ENCODE results near the gene MARCO. TPM values are rescaled to one million over a fixed set of nuclear protein-coding genes. Genes with fewer than 3 reads are reported as not detected.

MARCO gene
- polyA plus RNA-seq, 1 donor from 2014 or later, result not detected

GRCh38 chr2:118986738-118987137 is 44.7 kb downstream of the MARCO start:
- Histone ChIP-seq H3K9me2 (ENCODE audit: insufficient read depth, low read length) (no peaks in the 10 kb centered on the region), H3K9me3 (ENCODE audit: low read length) (no peaks in the 10 kb centered on the region)

DNA sequence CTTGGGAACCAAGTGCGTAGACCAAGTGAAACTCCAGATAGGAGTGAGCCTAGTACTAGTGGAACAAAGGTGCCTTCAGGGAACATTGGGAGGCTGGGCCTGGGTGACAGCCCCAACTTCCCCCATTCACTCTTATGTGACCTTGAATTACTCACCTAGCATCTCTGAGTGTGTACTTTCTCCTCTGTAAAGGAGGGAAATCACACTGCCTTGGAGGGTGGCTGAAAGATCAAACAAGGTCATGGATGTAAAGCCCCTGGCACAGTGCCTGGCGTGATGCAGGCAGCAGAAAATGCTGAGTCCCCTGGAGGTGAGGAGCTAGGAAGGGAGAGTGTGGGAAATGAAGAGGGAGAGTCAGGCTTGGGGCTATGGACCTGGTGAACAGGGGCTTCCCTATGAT is 45.9 kb downstream of the MARCO start:
- no peaks in the 10 kb centered on the region for H3K9me3 ChIP-seq (ENCODE audit: low read length)
- no peak overlapping the region for H3K27ac ChIP-seq (ENCODE audit: low read length)
- H3K4me3 ChIP-seq (ENCODE audit: low read length), result no peak overlapping the region
- no peak overlapping the region for H3K4me2 ChIP-seq (ENCODE audit: low read length)
- no peaks in the 10 kb centered on the region for H3K36me3 ChIP-seq (ENCODE audit: insufficient read depth, low read length)
- H3K9me2 ChIP-seq (ENCODE audit: insufficient read depth, low read length), result no peaks in the 10 kb centered on the region
- TF ChIP-seq EP300 (conservative IDR thresholded peaks at IDR 0.05; ENCODE audit: poor library complexity, severe bottlenecking) (no peak), SMC3 (conservative IDR thresholded peaks at IDR 0.05; ENCODE audit: poor library complexity) (no peak)
- no peaks in the 10 kb centered on the region for H3K79me2 ChIP-seq (replicated peaks; ENCODE audit: insufficient read depth, low read length)
- no peak overlapping the region for H3K9ac ChIP-seq (ENCODE audit: low read length)
- no peak overlapping the region for H2AFZ ChIP-seq (ENCODE audit: low read depth, low read length)
- no peaks in the 10 kb centered on the region for H3K27me3 ChIP-seq (ENCODE audit: insufficient read depth, low read depth, low read length)
- no peaks in the 10 kb centered on the region for H4K20me1 ChIP-seq (ENCODE audit: insufficient read depth)
- H3F3A ChIP-seq (ENCODE audit: insufficient read depth, low read length, poor library complexity, severe bottlenecking), result no peaks in the 10 kb centered on the region

More at GRCh38 chr2:118986738-118987137, 44.7 kb downstream of the MARCO start:
- Histone ChIP-seq H3K4me3 (ENCODE audit: low read length) (no peak overlapping the region), H3K27me3 (ENCODE audit: insufficient read depth, low read depth, low read length) (no peaks in the 10 kb centered on the region), H3K9ac (ENCODE audit: low read length) (no peak overlapping the region), H3K79me2 (replicated peaks; ENCODE audit: insufficient read depth, low read length) (no peaks in the 10 kb centered on the region), H3F3A (ENCODE audit: insufficient read depth, low read length, poor library complexity, severe bottlenecking) (no peaks in the 10 kb centered on the region), H3K4me2 (ENCODE audit: low read length) (no peak overlapping the region), H4K20me1 (ENCODE audit: insufficient read depth) (no peaks in the 10 kb centered on the region), H3K27ac (ENCODE audit: low read length) (no peak overlapping the region), H3K36me3 (ENCODE audit: insufficient read depth, low read length) (no peaks in the 10 kb centered on the region), H2AFZ (ENCODE audit: low read depth, low read length) (no peak overlapping the region)
- TF ChIP-seq EP300 (conservative IDR thresholded peaks at IDR 0.05; ENCODE audit: poor library complexity, severe bottlenecking) (no peak), POLR2AphosphoS5 (IDR thresholded peaks at IDR 0.05) (no peak)

DNA sequence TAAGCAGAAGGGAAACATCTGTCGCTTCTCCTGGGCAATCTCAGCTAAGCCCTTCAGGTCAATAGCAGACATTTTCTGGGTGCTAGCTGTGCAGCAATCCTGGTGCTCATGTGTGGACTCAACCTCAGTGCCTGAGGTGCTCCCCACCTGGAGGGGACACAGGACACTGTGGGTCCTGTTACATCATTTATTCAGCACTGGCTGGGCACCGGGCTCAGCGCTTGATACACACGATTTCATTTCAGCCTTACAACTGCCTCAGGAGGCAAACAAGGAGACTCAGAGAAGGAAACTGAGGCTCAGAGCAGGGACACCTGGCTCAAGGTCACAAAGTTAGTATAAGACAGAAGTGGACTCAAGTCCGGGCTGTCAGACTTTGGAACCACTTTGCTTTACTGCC is 46.7 kb downstream of the MARCO start:
- no peak overlapping the region for H3K4me2 ChIP-seq (ENCODE audit: low read length)
- no peaks in the 10 kb centered on the region for H3K9me2 ChIP-seq (ENCODE audit: insufficient read depth, low read length)
- H3K36me3 ChIP-seq (ENCODE audit: insufficient read depth, low read length), result no peaks in the 10 kb centered on the region
- H3F3A ChIP-seq (ENCODE audit: insufficient read depth, low read length, poor library complexity, severe bottlenecking), result no peaks in the 10 kb centered on the region
- H2AFZ ChIP-seq (ENCODE audit: low read depth, low read length), result no peak overlapping the region
- H3K4me3 ChIP-seq (ENCODE audit: low read length), result no peak overlapping the region
- H3K79me2 ChIP-seq (replicated peaks; ENCODE audit: insufficient read depth, low read length), result no peaks in the 10 kb centered on the region
- H3K27ac ChIP-seq (ENCODE audit: low read length), result no peak overlapping the region
- H4K20me1 ChIP-seq (ENCODE audit: insufficient read depth), result no peaks in the 10 kb centered on the region
- TF ChIP-seq SMC3 (conservative IDR thresholded peaks at IDR 0.05; ENCODE audit: poor library complexity) (no peak), POLR2AphosphoS5 (IDR thresholded peaks at IDR 0.05) (no peak), RAD21 (conservative IDR thresholded peaks at IDR 0.05) (no peak), TAF1 (IDR thresholded peaks at IDR 0.05; ENCODE audit: low read depth) (no peak)
- TF ChIP-seq, protein P1, sequence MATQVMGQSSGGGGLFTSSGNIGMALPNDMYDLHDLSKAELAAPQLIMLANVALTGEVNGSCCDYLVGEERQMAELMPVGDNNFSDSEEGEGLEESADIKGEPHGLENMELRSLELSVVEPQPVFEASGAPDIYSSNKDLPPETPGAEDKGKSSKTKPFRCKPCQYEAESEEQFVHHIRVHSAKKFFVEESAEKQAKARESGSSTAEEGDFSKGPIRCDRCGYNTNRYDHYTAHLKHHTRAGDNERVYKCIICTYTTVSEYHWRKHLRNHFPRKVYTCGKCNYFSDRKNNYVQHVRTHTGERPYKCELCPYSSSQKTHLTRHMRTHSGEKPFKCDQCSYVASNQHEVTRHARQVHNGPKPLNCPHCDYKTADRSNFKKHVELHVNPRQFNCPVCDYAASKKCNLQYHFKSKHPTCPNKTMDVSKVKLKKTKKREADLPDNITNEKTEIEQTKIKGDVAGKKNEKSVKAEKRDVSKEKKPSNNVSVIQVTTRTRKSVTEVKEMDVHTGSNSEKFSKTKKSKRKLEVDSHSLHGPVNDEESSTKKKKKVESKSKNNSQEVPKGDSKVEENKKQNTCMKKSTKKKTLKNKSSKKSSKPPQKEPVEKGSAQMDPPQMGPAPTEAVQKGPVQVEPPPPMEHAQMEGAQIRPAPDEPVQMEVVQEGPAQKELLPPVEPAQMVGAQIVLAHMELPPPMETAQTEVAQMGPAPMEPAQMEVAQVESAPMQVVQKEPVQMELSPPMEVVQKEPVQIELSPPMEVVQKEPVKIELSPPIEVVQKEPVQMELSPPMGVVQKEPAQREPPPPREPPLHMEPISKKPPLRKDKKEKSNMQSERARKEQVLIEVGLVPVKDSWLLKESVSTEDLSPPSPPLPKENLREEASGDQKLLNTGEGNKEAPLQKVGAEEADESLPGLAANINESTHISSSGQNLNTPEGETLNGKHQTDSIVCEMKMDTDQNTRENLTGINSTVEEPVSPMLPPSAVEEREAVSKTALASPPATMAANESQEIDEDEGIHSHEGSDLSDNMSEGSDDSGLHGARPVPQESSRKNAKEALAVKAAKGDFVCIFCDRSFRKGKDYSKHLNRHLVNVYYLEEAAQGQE (IDR thresholded peaks at IDR 0.05; ENCODE audit: borderline replicate concordance), result no peak
- H3K9me3 ChIP-seq (ENCODE audit: low read length), result no peaks in the 10 kb centered on the region
- no peak overlapping the region for H3K9ac ChIP-seq (ENCODE audit: low read length)
- H3K27me3 ChIP-seq (ENCODE audit: insufficient read depth, low read depth, low read length), result no peaks in the 10 kb centered on the region

DNA sequence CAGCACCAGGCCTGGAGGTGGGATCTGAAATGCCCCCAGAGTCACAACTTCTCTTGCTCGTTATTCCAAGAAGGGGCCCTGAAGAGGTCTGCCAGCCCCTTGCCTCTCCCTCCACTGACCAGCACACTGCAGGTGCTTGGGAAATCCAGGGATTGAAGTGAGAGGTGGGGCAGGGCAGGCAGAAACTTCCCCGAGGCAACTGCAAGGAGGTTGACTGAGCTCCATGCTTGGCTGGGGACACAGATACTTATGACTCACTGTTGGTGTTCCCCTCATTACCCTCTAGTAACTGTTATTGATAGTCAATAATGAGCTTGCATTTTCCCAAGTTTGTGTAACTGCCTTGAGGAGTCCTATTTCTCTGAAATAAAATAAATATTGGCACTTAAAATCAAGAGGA is 47.5 kb downstream of the MARCO start:
- TF ChIP-seq EP300 (conservative IDR thresholded peaks at IDR 0.05; ENCODE audit: poor library complexity, severe bottlenecking), result no peak
- TF ChIP-seq CTCF (IDR thresholded peaks at IDR 0.05; ENCODE audit: poor library complexity, severe bottlenecking), result no peak
- no peak for TF ChIP-seq SMC3 (conservative IDR thresholded peaks at IDR 0.05; ENCODE audit: poor library complexity)
- TF ChIP-seq POLR2AphosphoS5 (IDR thresholded peaks at IDR 0.05), result no peak
- no peak for TF ChIP-seq RAD21 (conservative IDR thresholded peaks at IDR 0.05)
- TF ChIP-seq, protein P1 (IDR thresholded peaks at IDR 0.05; ENCODE audit: borderline replicate concordance), result no peak
- TF ChIP-seq TAF1 (IDR thresholded peaks at IDR 0.05; ENCODE audit: low read depth), result no peak
- no peak for TF ChIP-seq MXI1 (conservative IDR thresholded peaks at IDR 0.05; ENCODE audit: poor library complexity, severe bottlenecking)
- no peak for TF ChIP-seq EZH2 (IDR thresholded peaks at IDR 0.05; ENCODE audit: borderline replicate concordance, insufficient read depth, low read length, poor library complexity, severe bottlenecking)

More for the DNA sequence above, 47.5 kb downstream of the MARCO start:
- Histone ChIP-seq H3K27ac (ENCODE audit: low read length) (no peak overlapping the region), H3K9me2 (ENCODE audit: insufficient read depth, low read length) (no peaks in the 10 kb centered on the region), H3K9me3 (ENCODE audit: low read length) (no peaks in the 10 kb centered on the region), H3K4me2 (ENCODE audit: low read length) (no peak overlapping the region), H3K79me2 (replicated peaks; ENCODE audit: insufficient read depth, low read length) (no peaks in the 10 kb centered on the region), H3K36me3 (ENCODE audit: insufficient read depth, low read length) (no peaks in the 10 kb centered on the region), H2AFZ (ENCODE audit: low read depth, low read length) (no peak overlapping the region), H3K4me3 (ENCODE audit: low read length) (no peak overlapping the region), H3K9ac (ENCODE audit: low read length) (no peak overlapping the region), H3K27me3 (ENCODE audit: insufficient read depth, low read depth, low read length) (no peaks in the 10 kb centered on the region), H4K20me1 (ENCODE audit: insufficient read depth) (no peaks in the 10 kb centered on the region), H3F3A (ENCODE audit: insufficient read depth, low read length, poor library complexity, severe bottlenecking) (no peaks in the 10 kb centered on the region)

All from neural cell (in vitro differentiated cells).